ENCODE results near the gene TRIP10.
"Not testable (repeated sequence)": the region's sequence is repeated elsewhere in the genome, so short reads cannot be mapped to it uniquely, and the experiment has no call there.

Gene TRIP10

GRCh38 chr19:6771648-6772027 lies 32.2 kb downstream of the TRIP10 start:
- not testable (repeated sequence) for DNase-seq (ENCODE audit: low spot score); H3K9me3 Mint-ChIP-seq; H3K27me3 Mint-ChIP-seq (ENCODE audit: low read depth)
- peak overlapping the region; percentile 87 for H3K27ac Mint-ChIP-seq
- peaks cover 25% of the 10 kb centered on the region for H3K36me3 Mint-ChIP-seq (ENCODE audit: low read depth)
- H3K4me1 Mint-ChIP-seq (ENCODE audit: low read depth) = peaks cover 36% of the 10 kb centered on the region
- H3K4me3 Mint-ChIP-seq = peak overlapping the region; percentile 97

GRCh38 chr19:6772028-6772865 lies 32.8 kb downstream of the TRIP10 start, which contains the start of gene VAV1:
VAV1 (plus strand) TSS chr19:6772708; CDS start chr19:6772808, 100 bp downstream.
- DNase-seq (ENCODE audit: low spot score) = peak; percentile 74
- Mint-ChIP-seq H3K4me1 (ENCODE audit: low read depth) (peaks cover 35% of the 10 kb centered on the region), H3K27me3 (ENCODE audit: low read depth) (no peaks in the 10 kb centered on the region), H3K4me3 (peak within 1 kb of the TSS; percentile 97), H3K27ac (peak within 1 kb of the TSS; percentile 87), H3K9me3 (peaks cover 11% of the 10 kb centered on the region), H3K36me3 (ENCODE audit: low read depth) (peaks cover 31% of the 10 kb centered on the region)

- Mint-ChIP-seq H3K9me3 (peaks cover 12% of the 10 kb centered on the region), H3K27ac (peak overlapping the region; percentile 87), H3K4me3 (peak overlapping the region; percentile 97), H3K36me3 (ENCODE audit: low read depth) (peaks cover 36% of the 10 kb centered on the region), H3K4me1 (ENCODE audit: low read depth) (peaks cover 38% of the 10 kb centered on the region), H3K27me3 (ENCODE audit: low read depth) (no peaks in the 10 kb centered on the region)
- no peak for DNase-seq (ENCODE audit: low spot score)
These were observed 33.4 kb downstream of the TRIP10 start for GRCh38 chr19:6772866-6773322.

- Mint-ChIP-seq H3K4me3 (peak overlapping the region; percentile 97), H3K4me1 (ENCODE audit: low read depth) (peaks cover 38% of the 10 kb centered on the region)
These were observed 33.9 kb downstream of the TRIP10 start for GRCh38 chr19:6773323-6773931.

GRCh38 chr19:6774821-6775707 lies 35.6 kb downstream of the TRIP10 start:
- no peak for DNase-seq (ENCODE audit: low spot score)
- H3K27me3 Mint-ChIP-seq (ENCODE audit: low read depth) = no peaks in the 10 kb centered on the region
- peaks cover 42% of the 10 kb centered on the region for H3K36me3 Mint-ChIP-seq (ENCODE audit: low read depth)
- H3K9me3 Mint-ChIP-seq = peaks cover 12% of the 10 kb centered on the region
- H3K4me3 Mint-ChIP-seq = peak overlapping the region; percentile 69
- peak overlapping the region; percentile 41 for H3K27ac Mint-ChIP-seq
- H3K4me1 Mint-ChIP-seq (ENCODE audit: low read depth) = peaks cover 38% of the 10 kb centered on the region

More at GRCh38 chr19:6773323-6773931, 33.9 kb downstream of the TRIP10 start:
- peak overlapping the region; percentile 87 for H3K27ac Mint-ChIP-seq
- peaks cover 12% of the 10 kb centered on the region for H3K9me3 Mint-ChIP-seq
- H3K27me3 Mint-ChIP-seq (ENCODE audit: low read depth) = no peaks in the 10 kb centered on the region
- H3K36me3 Mint-ChIP-seq (ENCODE audit: low read depth) = peaks cover 41% of the 10 kb centered on the region
- peak; percentile 66 for DNase-seq (ENCODE audit: low spot score)

- peaks cover 12% of the 10 kb centered on the region for H3K9me3 Mint-ChIP-seq
- H3K27ac Mint-ChIP-seq = peak overlapping the region; percentile 50
- H3K36me3 Mint-ChIP-seq (ENCODE audit: low read depth) = peaks cover 45% of the 10 kb centered on the region
- H3K4me3 Mint-ChIP-seq = peak overlapping the region; percentile 10
- not testable (repeated sequence) for DNase-seq (ENCODE audit: low spot score); H3K27me3 Mint-ChIP-seq (ENCODE audit: low read depth)
- H3K4me1 Mint-ChIP-seq (ENCODE audit: low read depth) = peaks cover 39% of the 10 kb centered on the region
These were observed 36.6 kb downstream of the TRIP10 start for GRCh38 chr19:6776045-6776444.

GRCh38 chr19:6776999-6777398 lies 37.5 kb downstream of the TRIP10 start:
- Mint-ChIP-seq H3K36me3 (ENCODE audit: low read depth) (peaks cover 50% of the 10 kb centered on the region), H3K4me3 (peak overlapping the region; percentile 58)

GRCh38 chr19:6777434-6777833 lies 38.0 kb downstream of the TRIP10 start:
- Mint-ChIP-seq H3K9me3 (peaks cover 12% of the 10 kb centered on the region), H3K27me3 (ENCODE audit: low read depth) (no peaks in the 10 kb centered on the region), H3K4me3 (no peak overlapping the region), H3K27ac (peak overlapping the region; percentile 74), H3K4me1 (ENCODE audit: low read depth) (peaks cover 41% of the 10 kb centered on the region), H3K36me3 (ENCODE audit: low read depth) (peaks cover 50% of the 10 kb centered on the region)
- no peak for DNase-seq (ENCODE audit: low spot score)

More at GRCh38 chr19:6776999-6777398, 37.5 kb downstream of the TRIP10 start:
- H3K9me3 Mint-ChIP-seq = peaks cover 12% of the 10 kb centered on the region
- no peaks in the 10 kb centered on the region for H3K27me3 Mint-ChIP-seq (ENCODE audit: low read depth)
- H3K4me1 Mint-ChIP-seq (ENCODE audit: low read depth) = peaks cover 44% of the 10 kb centered on the region
- DNase-seq (ENCODE audit: low spot score) = no peak
- H3K27ac Mint-ChIP-seq = peak overlapping the region; percentile 74

GRCh38 chr19:6778386-6778785 lies 38.9 kb downstream of the TRIP10 start:
- Mint-ChIP-seq H3K27me3 (ENCODE audit: low read depth) (no peaks in the 10 kb centered on the region), H3K4me3 (peak overlapping the region; percentile 20), H3K4me1 (ENCODE audit: low read depth) (peaks cover 40% of the 10 kb centered on the region), H3K27ac (peak overlapping the region; percentile 58), H3K36me3 (ENCODE audit: low read depth) (peaks cover 49% of the 10 kb centered on the region), H3K9me3 (peaks cover 12% of the 10 kb centered on the region)
- no peak for DNase-seq (ENCODE audit: low spot score)

GRCh38 chr19:6779206-6779605 lies 39.7 kb downstream of the TRIP10 start:
- peaks cover 45% of the 10 kb centered on the region for H3K36me3 Mint-ChIP-seq (ENCODE audit: low read depth)
- H3K27ac Mint-ChIP-seq = peak overlapping the region; percentile 36

GRCh38 chr19:6787393-6787792 lies 47.9 kb downstream of the TRIP10 start:
- Mint-ChIP-seq H3K27me3 (ENCODE audit: low read depth) (no peaks in the 10 kb centered on the region), H3K27ac (no peak overlapping the region), H3K36me3 (ENCODE audit: low read depth) (peaks cover 42% of the 10 kb centered on the region), H3K4me3 (no peak overlapping the region), H3K4me1 (ENCODE audit: low read depth) (peaks cover 18% of the 10 kb centered on the region), H3K9me3 (no peaks in the 10 kb centered on the region)
- no peak for DNase-seq (ENCODE audit: low spot score)

More at GRCh38 chr19:6779206-6779605, 39.7 kb downstream of the TRIP10 start:
- Mint-ChIP-seq H3K4me1 (ENCODE audit: low read depth) (peaks cover 35% of the 10 kb centered on the region), H3K9me3 (peaks cover 12% of the 10 kb centered on the region), H3K27me3 (ENCODE audit: low read depth) (no peaks in the 10 kb centered on the region), H3K4me3 (no peak overlapping the region)
- no peak for DNase-seq (ENCODE audit: low spot score)

GRCh38 chr19:6788896-6789295 lies 49.4 kb downstream of the TRIP10 start:
- Mint-ChIP-seq H3K36me3 (ENCODE audit: low read depth) (peaks cover 53% of the 10 kb centered on the region), H3K4me1 (ENCODE audit: low read depth) (peaks cover 27% of the 10 kb centered on the region), H3K27me3 (ENCODE audit: low read depth) (no peaks in the 10 kb centered on the region), H3K4me3 (no peak overlapping the region), H3K27ac (no peak overlapping the region), H3K9me3 (peaks cover under 1% of the 10 kb centered on the region)
- no peak for DNase-seq (ENCODE audit: low spot score)
